Neural progenitor cell (in vitro differentiated cells): ENCODE results near the gene RASGRF1. TPM values are rescaled to one million over a fixed set of nuclear protein-coding genes. Genes with fewer than 3 reads are reported as not detected.

Experiments
- DNase-seq: peaks from one replicate; pipeline ENCODE4 v3.0.0-alpha.2; 2016; ENCODE audit warnings: low spot score
- H2AFZ ChIP-seq: fragments of 200-600 bp; sonication (generic); replicated peaks from 2 replicates; pipeline ENCODE4 v1.6.1; 2016; ENCODE audit warnings: antibody characterized with exemption
- H3F3A ChIP-seq: fragments of 200-600 bp; sonication (generic); 2 replicates; pipeline ENCODE4 v1.6.1; 2016; ENCODE audit warnings: antibody characterized with exemption, low read depth
- H3K27ac ChIP-seq: fragments of 200-600 bp; sonication (generic); 2 replicates; pipeline ENCODE4 v1.5.1; 2016; ENCODE audit warnings: mild to moderate bottlenecking
- H3K27me3 ChIP-seq: fragments of 200-600 bp; sonication (generic); 2 replicates; pipeline ENCODE4 v1.6.1; 2016; ENCODE audit warnings: mild to moderate bottlenecking, moderate library complexity
- H3K36me3 ChIP-seq: fragments of 200-600 bp; sonication (generic); 2 replicates; pipeline ENCODE4 v1.5.1; 2016
- H3K4me1 ChIP-seq: fragments of 200-600 bp; sonication (generic); 2 replicates; pipeline ENCODE4 v1.6.1; 2016; ENCODE audit warnings: mixed run types
- H3K4me2 ChIP-seq: fragments of 200-600 bp; sonication (generic); 2 replicates; pipeline ENCODE4 v1.6.1; 2016
- H3K4me3 ChIP-seq: fragments of 200-600 bp; sonication (generic); 2 replicates; pipeline ENCODE4 v1.5.1; 2016
- H3K79me2 ChIP-seq: fragments of 200-600 bp; sonication (generic); 2 replicates; pipeline ENCODE4 v1.6.1; 2016; ENCODE audit warnings: low read depth
- H3K9ac ChIP-seq: fragments of 200-600 bp; sonication (generic); 2 replicates; pipeline ENCODE4 v1.6.1; 2016
- H3K9me3 ChIP-seq: fragments of 200-600 bp; sonication (generic); 2 replicates; pipeline ENCODE4 v1.5.1; 2016; ENCODE audit warnings: low read depth
- H4K20me1 ChIP-seq: fragments of 200-600 bp; sonication (generic); 2 replicates; pipeline ENCODE4 v1.6.1; 2016; ENCODE audit warnings: low read depth
- H3K27ac Mint-ChIP-seq: 3 replicates; pipeline ENCODE4 v1.8.0; 2021; ENCODE audit warnings: mixed read lengths
- H3K27me3 Mint-ChIP-seq: 2 replicates; pipeline ENCODE4 v1.8.0; 2022; ENCODE audit warnings: low read depth, mild to moderate bottlenecking, inconsistent platforms, moderate library complexity, mixed read lengths; ENCODE audit not compliant: insufficient read depth
- H3K36me3 Mint-ChIP-seq: 3 replicates; pipeline ENCODE4 v1.8.0; 2021; ENCODE audit warnings: mixed read lengths
- H3K4me1 Mint-ChIP-seq: 3 replicates; pipeline ENCODE4 v1.8.0; 2021; ENCODE audit warnings: mixed read lengths
- H3K4me3 Mint-ChIP-seq: 3 replicates; pipeline ENCODE4 v1.8.0; 2021; ENCODE audit warnings: mild to moderate bottlenecking, moderate library complexity, mixed read lengths
- H3K9me3 Mint-ChIP-seq: 3 replicates; pipeline ENCODE4 v1.8.0; 2020; ENCODE audit warnings: mixed read lengths
- EZH2 ChIP-seq: fragments of 200-600 bp; sonication (generic); IDR thresholded peaks from 2 replicates; pipeline ENCODE4 v1.6.1; 2017; ENCODE audit warnings: antibody characterized with exemption, mild to moderate bottlenecking, moderate library complexity
- EZH2phosphoT487 ChIP-seq: fragments of 200-600 bp; sonication (generic); IDR thresholded peaks from 2 replicates; pipeline ENCODE4 v1.6.1; 2017; ENCODE audit warnings: antibody characterized with exemption
- total RNA-seq: library from RNA; depleted of rRNA; stranded (reverse); fragments of >200 nt; gene quantifications from 2 replicates; pipeline ENCODE4 v1.2.3, GENCODE V29; 2015; ENCODE audit warnings: low replicate concordance
- TF ChIP-seq, protein P1 (sequence below): fragments of 200-600 bp; sonication (generic); IDR thresholded peaks from 2 replicates; pipeline ENCODE4 v1.5.1; 2017; ENCODE audit warnings: antibody characterized with exemption, mild to moderate bottlenecking

Gene RASGRF1
- total RNA-seq, 1 donor from 2014 or later = 0.22 TPM

DNA sequence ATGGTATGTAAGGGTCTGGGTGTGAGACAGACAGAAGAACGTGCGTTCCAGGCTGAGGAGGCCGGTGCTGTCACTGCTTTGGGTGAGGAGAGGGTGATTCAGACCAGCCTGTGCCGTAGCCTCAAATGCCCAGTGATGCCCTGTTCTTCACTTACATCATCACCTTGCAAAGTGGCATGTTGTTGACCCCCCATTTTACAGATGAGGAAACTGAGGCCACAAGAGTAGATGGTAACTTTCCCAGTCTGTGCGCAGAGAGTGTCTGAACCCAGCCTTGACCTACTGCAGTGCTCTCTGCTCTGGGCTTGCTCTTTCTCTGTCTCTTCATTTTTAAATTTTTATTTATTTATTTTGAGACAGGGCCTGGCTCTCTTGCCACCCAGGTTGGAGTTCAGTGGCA, 144.1 kb downstream of the RASGRF1 start:
- H2AFZ ChIP-seq = no peak overlapping the region
- peaks cover 5% of the 10 kb centered on the region for H4K20me1 ChIP-seq
- peaks cover 13% of the 10 kb centered on the region for H3K27me3 Mint-ChIP-seq
- H3K27me3 ChIP-seq = peaks cover 51% of the 10 kb centered on the region
- H3K9ac ChIP-seq = no peak overlapping the region
- H3K36me3 ChIP-seq = no peaks in the 10 kb centered on the region
- H3F3A ChIP-seq = peaks cover 9% of the 10 kb centered on the region
- no peak overlapping the region for H3K4me3 ChIP-seq
- no peaks in the 10 kb centered on the region for H3K9me3 ChIP-seq
- H3K27ac ChIP-seq = no peak overlapping the region
- no peaks in the 10 kb centered on the region for H3K36me3 Mint-ChIP-seq
- H3K4me2 ChIP-seq = no peak overlapping the region
- H3K27ac Mint-ChIP-seq = no peak overlapping the region
- H3K79me2 ChIP-seq = no peaks in the 10 kb centered on the region
- peaks cover 3% of the 10 kb centered on the region for H3K4me1 ChIP-seq
- peaks cover 12% of the 10 kb centered on the region for H3K4me1 Mint-ChIP-seq
- peak overlapping the region; percentile 71 for H3K4me3 Mint-ChIP-seq
- H3K9me3 Mint-ChIP-seq = no peaks in the 10 kb centered on the region
- TF ChIP-seq EZH2 (no peak), EZH2phosphoT487 (no peak)
- TF ChIP-seq, protein P1, sequence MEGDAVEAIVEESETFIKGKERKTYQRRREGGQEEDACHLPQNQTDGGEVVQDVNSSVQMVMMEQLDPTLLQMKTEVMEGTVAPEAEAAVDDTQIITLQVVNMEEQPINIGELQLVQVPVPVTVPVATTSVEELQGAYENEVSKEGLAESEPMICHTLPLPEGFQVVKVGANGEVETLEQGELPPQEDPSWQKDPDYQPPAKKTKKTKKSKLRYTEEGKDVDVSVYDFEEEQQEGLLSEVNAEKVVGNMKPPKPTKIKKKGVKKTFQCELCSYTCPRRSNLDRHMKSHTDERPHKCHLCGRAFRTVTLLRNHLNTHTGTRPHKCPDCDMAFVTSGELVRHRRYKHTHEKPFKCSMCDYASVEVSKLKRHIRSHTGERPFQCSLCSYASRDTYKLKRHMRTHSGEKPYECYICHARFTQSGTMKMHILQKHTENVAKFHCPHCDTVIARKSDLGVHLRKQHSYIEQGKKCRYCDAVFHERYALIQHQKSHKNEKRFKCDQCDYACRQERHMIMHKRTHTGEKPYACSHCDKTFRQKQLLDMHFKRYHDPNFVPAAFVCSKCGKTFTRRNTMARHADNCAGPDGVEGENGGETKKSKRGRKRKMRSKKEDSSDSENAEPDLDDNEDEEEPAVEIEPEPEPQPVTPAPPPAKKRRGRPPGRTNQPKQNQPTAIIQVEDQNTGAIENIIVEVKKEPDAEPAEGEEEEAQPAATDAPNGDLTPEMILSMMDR = no peak
- no peak for DNase-seq

DNA sequence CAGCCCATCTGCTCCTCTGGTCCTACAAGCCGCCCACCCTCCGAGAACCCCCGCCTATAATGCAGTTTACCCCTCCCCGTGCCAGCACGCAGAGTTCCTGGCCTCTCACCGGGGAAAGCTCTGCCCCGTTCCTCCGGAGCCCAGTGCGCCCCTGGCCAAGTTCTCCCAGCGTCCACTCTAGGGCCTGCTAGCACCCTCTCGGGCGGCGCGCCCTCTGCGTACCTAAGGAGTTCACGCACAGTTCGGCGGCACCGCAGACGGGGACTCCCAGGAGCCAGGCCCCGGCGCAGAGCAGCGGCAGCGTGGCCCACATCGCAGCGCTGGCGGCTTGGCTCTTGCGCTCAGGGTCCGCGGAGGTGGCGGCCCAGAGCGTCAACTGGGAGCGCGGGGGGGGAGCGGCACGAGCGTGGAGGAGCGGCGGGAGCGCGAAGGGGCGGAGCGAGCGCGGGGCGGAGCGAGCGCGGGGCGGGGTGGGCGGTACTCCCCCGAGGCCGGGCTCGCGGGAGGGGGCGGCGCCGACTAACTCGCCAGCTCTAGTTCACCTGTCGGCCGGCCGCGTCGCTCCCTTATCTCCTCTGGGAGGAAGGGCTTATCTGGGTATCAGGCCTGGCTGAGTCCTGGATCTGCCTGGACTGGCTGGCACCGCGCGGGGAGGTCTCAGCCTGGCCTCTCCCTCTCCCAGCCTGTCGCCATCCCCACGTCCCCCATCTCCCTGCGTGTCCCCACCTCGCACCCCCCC, 145.7 kb downstream of the RASGRF1 start, which contains the start of gene CTSH:
CTSH (minus strand) TSS at position 378 of the 739 bp plus-strand sequence; CDS start at position 313, 65 bp downstream.
- H3K79me2 ChIP-seq = no peaks in the 10 kb centered on the region
- H3K9ac ChIP-seq = no peak within 1 kb of the TSS
- H3K27me3 ChIP-seq = peaks cover 51% of the 10 kb centered on the region
- H3K9me3 Mint-ChIP-seq = no peaks in the 10 kb centered on the region
- TF ChIP-seq EZH2 (peak; percentile 53), EZH2phosphoT487 (peak; percentile 57)
- TF ChIP-seq, protein P1 = no peak
- peaks cover 4% of the 10 kb centered on the region for H3K4me1 Mint-ChIP-seq
- H3K4me3 Mint-ChIP-seq = peak within 1 kb of the TSS; percentile 84
- H3K4me2 ChIP-seq = peak within 1 kb of the TSS; percentile 85
- peak within 1 kb of the TSS; percentile 62 for H3K4me3 ChIP-seq
- H2AFZ ChIP-seq = peak within 1 kb of the TSS; percentile 92
- peak; percentile 91 for DNase-seq
- H3F3A ChIP-seq = peaks cover 9% of the 10 kb centered on the region
- H3K9me3 ChIP-seq = no peaks in the 10 kb centered on the region
- no peak within 1 kb of the TSS for H3K27ac Mint-ChIP-seq
- H3K4me1 ChIP-seq = peaks cover 3% of the 10 kb centered on the region
- peaks cover 10% of the 10 kb centered on the region for H3K27me3 Mint-ChIP-seq
- H3K36me3 Mint-ChIP-seq = no peaks in the 10 kb centered on the region
- H3K36me3 ChIP-seq = no peaks in the 10 kb centered on the region
- H3K27ac ChIP-seq = no peak within 1 kb of the TSS
- H4K20me1 ChIP-seq = peaks cover 5% of the 10 kb centered on the region

DNA sequence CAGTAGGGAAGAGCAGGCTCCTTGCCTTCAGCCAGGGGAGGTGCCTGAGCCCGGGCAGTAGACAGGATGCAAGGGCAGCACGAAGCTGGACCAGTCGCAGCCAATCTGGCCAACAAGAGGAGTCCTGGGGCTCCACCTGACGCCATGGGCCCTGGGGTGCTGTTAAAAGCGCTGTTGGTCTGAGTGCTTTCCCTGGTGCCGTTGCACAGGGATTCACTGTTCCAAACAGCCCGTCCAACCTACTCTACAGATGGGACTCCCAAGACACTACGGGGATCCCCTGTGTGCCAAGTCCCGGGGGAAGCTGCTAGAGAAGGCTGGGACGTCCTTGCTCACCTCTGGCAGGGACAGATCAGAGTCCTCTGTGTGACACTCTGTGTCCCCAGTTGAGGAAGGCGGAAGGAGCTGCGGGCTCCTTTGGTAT, 146.4 kb downstream of the RASGRF1 start:
- Histone ChIP-seq H3F3A (peaks cover 9% of the 10 kb centered on the region), H3K4me1 (peaks cover 3% of the 10 kb centered on the region), H2AFZ (peak overlapping the region; percentile 92), H3K4me2 (peak overlapping the region; percentile 85), H4K20me1 (peaks cover 5% of the 10 kb centered on the region), H3K36me3 (no peaks in the 10 kb centered on the region), H3K27ac (no peak overlapping the region), H3K9ac (no peak overlapping the region), H3K27me3 (peaks cover 51% of the 10 kb centered on the region), H3K79me2 (no peaks in the 10 kb centered on the region), H3K4me3 (peak overlapping the region; percentile 62), H3K9me3 (no peaks in the 10 kb centered on the region)
- Mint-ChIP-seq H3K27me3 (peaks cover 10% of the 10 kb centered on the region), H3K4me3 (peak overlapping the region; percentile 84), H3K36me3 (no peaks in the 10 kb centered on the region), H3K9me3 (no peaks in the 10 kb centered on the region), H3K4me1 (peaks cover 4% of the 10 kb centered on the region), H3K27ac (no peak overlapping the region)
- TF ChIP-seq, protein P1 = no peak
- TF ChIP-seq EZH2 = no peak
- TF ChIP-seq EZH2phosphoT487 = no peak
- DNase-seq = no peak
